Ammon's horn (tissue), 1 donor: ENCODE measurements around the gene GOLGA5.
"Not testable (repeated sequence)": the region's sequence is repeated elsewhere in the genome, so short reads cannot be mapped to it uniquely, and the experiment has no call there.

Source experiments
- DNase-seq: peaks from one replicate; pipeline ENCODE4 v3.0.0-alpha.2; 2016; ENCODE audit warnings: low spot score

Gene GOLGA5

DNA sequence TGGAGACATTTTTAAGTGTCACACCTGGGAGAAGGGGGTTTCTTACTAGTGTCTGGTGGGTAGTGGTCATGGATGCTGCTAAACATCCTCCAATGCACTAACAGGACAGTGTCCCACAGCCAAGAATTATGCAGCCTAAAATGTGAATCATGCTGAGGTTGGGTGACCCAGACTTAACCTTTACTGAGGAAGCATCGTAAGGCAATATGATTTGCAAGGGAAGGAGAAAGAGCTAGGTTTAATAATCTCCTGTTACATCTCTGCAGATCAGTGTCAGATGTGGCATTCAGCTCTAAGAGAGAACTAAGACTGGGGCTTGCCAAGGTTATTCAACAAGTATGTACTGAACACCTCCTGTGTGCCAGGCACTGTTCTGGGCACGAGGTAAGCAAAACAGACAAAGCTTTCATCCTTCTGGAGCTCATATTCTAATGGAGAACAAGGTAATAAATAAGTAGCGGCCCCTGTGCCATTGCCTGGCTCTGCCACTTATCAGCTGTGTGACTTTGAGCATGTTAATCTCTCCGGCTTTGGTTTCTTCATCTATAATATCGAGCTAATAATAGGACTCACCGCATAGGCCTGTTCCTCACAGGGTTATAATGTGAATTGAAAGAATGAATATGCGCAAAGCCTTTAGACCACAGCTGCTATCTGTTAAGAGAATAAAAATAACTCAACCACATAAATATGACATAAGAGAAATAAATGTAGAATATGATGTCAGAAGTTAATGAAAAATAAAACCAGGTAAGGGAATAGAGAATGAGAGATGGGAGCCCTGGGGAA is 13.5 kb upstream of the GOLGA5 start:
- no peak for DNase-seq

DNA sequence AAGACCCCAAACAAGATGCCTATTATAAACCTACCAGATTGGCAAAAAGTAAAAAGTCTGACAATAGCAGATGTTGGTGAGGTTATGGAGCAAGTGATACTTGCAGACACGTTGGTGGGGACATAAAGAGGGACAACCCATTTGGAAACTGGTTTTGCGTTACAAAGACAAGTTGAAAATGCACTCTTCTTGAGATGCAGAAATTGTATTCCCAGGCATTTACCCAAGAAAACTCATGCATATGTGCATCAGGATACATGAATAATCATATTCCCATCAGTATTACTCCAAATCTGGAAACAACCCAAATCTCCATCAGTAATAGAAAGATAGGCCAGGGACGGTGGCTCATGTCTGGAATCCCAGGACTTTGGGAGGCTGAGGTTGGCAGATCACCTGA is 12.8 kb upstream of the GOLGA5 start:
- no peak for DNase-seq

DNA sequence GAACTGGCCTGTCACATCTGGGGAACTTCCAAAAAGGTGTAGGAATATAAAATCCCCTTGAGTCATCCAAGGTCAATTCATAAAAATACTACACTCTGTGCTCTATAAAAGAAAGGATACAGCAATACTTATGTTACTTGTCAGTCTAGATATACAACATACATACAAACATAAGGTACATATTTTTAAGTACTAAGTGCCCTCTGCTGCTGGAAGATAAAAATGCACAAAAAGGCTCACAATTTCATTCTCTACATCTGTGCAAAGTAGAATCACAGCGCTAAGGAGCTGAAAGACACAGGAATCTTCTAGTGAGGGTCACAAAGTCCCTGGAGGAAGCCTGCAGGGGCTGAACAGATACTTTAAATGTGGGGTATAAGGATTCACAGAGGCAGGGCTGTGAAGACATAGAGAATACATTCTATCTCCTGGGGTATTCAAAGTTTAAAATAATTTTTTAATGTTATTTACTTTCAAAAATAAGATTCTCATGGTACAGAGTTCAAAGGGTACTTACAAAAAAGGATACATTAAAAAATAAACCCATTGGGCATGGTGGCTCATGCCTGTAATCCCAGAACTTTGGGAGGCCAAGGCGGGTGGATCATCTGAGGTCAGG is 10.2 kb upstream of the GOLGA5 start:
- peak; percentile 62 for DNase-seq

DNA sequence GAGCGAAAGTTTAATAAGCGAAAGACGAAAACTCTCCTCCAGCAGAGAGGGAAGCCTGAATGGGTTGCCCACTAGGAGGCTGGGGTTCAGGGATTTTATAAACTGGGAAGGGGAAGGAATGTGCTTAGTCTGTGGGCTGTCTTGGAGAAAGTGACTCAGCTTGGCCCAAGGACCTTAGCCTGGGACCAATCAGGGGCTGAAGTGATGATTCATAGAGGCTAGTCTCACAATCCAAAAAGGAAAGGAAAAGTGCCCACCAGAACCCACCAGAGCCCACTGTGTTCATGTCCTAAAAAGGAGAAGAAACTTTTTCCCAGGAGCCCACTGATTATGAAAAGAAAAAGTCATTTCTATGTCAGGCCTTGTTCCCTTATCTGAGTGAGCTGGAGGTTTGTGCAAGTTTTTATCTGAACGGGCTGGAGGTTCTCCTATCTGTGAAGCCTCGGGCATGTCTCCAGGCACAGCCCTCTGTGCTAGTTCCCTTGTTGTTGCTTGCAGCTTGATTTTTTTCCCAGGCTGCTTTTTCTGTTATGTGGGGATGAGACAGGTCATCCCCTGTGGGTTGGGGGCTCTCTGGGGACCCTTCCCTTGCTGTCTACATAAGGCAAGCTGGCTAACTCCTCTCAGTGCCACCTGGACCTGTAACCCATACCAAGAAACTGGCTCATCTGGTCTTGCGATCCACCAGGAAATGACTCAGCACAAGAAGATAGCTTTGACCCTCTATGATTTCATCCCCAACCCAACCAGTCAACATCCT is 8.3 kb upstream of the GOLGA5 start:
- no peak for DNase-seq

DNA sequence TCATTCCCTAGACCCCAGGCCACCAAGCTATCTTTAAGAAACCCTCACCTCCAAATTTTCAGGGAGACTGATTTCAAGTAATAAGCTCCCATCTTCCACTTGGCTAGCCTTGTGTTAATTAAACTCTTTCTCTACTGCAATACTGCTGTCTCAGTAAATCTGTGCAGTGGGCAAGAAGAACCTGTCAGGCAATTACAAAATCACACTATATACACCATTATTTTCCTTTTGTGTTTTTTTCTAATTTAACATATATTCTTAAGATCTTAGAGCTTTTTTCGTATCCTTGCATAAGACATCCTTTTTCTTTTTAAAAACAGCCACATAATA is 7.7 kb upstream of the GOLGA5 start:
- no peak for DNase-seq

DNA sequence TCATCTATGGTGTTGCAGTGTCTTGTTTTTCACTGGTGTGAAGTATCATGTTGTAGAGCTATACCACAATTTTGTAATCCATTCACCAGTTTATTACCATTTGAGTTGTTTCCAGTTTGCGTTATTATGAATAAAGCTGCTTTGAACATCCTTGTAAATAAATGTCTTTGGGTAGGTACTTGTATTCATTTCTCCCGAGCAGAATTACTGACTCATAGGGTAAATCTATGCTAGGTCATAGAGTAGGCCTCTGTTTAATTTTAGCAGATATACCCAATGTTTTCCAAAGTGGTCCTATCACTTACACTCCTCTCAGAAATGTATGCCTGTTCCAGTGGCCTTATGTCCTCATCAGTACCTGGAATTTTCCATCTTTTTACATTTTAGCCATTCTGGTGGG is 6.6 kb upstream of the GOLGA5 start:
- DNase-seq: no peak

DNA sequence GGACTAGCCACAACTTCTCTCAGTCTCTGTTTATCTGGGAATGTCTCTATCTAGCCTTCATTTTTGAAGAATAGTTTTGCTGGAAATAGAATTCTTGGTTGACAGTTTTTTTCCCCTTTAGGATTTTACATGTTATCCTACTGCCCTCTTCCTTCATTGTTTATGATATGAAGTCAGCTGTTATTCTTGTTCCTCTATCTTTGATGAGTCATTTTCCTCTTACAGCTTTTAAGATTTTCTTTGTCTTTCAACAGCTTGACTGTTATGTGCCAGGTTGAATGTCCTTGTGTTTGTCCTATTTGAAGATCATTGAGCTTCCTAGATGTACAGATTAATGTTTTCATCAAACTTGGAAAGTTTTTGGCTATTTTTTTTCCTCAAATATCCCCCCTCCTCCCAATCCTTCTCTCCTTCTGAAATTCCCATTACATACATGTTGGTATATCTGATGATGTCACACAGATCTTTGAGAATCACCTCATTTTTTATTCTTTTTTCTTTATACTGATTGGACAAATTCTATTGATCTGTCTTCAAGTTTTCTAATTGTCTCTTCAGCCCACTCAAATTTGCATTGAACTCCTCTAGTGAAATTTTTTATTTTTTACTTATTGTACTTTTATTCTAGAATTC is 4.5 kb upstream of the GOLGA5 start:
- no peak for DNase-seq

DNA sequence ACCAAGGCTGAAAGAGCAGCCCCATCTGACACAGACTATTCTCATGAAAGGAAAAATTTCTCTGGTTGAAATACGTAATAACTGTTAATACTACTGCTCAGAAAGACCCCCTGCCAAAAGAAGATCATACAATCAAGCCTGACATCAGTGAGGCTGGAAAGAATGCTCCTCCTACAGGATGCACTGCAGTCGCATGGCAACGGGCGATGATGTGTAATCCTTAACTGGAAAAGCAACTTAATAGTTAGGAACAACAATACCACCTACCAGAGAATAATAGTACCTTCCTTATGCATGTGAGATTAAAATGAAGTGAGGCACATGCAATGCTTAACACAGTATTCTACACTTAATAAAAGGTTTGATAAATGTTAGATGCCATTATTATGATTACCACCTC is 1.2 kb upstream of the GOLGA5 start:
- peak; percentile 24 for DNase-seq

DNA sequence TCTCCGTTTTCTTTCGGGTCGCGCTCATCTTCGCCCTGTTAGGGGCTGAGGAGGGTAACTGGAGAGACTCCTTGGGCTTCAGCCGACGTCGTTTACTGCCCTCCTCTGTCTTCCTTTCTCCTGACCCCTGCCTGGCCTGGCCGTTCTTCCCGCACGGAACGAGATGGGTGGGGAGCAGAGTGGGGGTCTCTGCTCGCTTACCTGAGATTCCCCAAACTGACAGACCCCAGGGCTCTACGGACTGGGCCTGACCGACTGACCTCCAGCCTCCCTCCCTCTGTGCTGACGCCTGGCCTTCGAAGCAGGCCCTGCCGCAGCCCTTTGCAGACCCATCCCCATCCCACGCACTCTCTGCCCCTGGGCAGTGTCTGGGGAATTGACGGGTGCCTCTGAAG is 439 bp downstream of the GOLGA5 start:
- peak; percentile 21 for DNase-seq

DNA sequence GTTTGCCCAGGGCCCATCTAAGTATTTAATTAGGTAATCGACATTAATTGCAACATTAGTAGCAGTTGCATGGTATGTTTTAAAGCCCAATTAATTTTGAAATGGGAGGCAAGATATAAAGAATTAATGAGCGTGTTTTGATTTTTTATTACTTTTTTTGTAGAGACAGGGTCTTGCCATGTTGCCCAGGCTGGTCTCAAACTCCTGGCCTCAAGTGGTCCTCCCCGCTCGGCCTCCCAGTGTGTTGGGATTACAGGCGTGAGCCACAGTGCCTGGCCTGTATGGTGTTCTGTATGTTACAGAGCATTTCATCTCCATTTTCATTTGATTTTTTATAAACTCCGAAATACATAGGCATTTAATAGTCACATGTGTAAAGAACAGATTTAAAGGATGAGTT is 856 bp downstream of the GOLGA5 start:
- DNase-seq: no peak

DNA sequence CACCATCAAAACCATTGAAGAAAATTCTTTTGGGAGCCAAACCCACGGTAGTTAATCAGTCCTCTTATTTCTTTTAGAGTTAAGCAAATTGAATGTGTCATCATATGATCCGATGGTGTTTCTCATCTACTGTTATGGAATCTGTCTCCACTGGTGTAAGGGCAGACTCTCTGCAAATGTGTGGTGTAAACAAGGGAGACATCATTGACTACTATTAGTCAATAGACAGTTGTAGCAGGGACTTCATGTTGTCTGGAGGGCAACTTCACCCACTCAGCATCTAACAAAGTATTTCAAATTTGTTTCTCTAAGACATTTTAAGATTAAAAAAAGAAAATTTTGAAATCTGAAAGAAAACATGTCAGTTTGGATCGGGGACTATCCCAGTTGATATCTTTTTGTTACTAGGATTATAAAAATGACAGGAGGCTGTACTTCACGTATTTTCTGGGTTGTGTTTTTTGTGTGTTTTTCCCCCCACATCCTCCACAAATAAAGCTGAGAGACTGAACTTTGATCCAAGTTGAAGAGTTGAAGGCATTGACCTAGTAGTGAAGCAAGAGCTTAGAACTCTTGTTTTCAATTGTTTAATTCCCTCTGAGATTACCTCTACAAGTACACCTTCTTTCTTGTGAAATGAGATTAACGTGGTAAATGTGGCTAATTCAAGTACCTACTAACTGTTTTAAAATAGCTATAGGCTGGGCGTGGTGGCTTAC is 4.0 kb downstream of the GOLGA5 start:
- no peak for DNase-seq

DNA sequence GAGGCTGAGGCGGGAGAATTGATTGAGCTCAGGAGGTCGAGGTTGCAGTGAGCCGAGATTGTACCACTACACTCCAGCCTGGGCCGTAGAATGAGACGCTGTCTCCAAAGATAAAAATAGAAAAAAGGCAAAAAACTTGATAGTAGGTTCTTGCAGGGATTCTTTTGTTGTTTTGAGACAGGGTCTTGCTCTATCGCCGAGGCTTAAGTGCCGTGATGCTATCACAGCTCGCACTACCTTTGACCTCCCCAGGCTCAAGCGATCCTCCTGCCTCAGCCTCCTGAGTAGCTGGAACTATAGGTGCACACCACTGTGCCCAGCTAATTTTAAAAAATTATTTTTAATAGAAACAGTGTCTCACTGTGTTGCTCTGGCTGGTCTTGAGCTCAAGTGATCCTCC is 4.7 kb downstream of the GOLGA5 start:
- no peak for DNase-seq

DNA sequence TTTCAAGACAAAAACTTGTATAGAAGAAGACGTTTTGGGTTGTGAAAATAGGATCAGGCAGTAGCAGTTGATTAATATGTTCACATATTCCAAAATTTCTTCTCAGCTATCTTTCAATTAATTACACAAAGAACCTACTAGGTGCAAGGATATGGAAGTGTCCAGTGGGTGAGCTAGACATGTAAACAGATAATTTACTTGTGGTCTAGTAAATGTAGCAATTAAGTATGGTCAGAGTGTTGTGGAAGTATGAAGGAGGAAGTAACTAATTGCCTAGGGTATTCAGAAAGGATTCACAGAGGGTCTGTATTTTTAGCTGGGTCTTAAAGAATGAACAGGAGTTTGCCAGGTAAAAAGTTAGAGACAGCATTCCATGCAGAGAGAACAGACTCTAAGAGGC is 5.9 kb downstream of the GOLGA5 start:
- no peak for DNase-seq

DNA sequence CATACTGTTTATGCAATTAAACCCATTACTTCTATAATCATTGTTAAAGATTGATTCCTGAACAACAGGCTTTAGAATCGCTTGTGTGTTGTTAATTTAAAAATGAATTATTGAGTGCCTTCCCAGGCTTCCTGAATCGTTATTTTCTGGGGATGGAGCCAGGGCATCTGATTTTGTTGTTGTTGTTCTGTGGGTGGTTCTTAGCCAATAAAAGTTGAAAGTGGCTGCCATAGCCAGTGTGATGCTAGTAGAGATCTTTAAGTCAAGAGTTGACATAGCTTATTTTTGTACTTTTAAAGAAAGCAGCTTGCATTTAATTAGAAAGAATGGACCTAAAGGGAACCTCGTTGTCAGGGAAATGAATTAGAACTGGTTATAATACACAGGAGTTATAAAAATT is 6.4 kb downstream of the GOLGA5 start:
- DNase-seq: no peak

DNA sequence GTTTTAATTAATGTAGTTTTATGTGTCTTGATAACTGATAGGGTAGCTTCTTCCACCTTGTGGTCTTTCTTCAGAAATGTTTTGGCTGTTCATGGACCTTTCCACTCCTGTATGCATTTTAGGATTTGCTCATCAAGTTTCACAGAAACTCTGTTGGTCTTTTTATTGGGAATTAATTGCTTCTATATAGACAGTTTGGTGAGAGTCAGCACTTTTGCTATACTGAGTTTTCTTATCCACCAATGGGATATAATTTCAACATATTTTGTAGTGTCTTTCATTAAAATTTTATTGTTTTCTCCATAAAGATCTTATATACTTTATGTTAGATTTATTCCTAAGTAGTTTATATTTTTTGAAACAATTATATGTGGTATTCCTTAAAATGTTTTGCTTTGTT is 7.8 kb downstream of the GOLGA5 start:
- no peak for DNase-seq

DNA sequence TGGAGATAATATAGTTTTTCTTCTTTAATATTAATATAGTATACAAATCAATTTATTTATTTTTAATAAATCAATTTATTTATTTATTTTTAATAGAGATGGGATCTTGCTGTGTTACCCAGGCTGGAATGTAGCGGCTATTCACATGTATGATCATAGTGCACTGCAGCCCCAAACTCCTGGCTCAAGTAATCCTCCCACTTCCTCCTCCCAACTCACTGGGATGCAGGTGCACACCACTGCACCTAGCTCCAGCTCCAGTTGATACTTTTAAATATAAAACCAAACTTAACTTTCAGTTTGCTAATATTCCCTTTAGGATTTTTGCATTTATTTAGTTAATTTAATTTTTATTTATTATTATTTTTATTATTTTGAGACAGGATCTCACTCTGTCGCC is 8.6 kb downstream of the GOLGA5 start:
- DNase-seq: no peak

DNA sequence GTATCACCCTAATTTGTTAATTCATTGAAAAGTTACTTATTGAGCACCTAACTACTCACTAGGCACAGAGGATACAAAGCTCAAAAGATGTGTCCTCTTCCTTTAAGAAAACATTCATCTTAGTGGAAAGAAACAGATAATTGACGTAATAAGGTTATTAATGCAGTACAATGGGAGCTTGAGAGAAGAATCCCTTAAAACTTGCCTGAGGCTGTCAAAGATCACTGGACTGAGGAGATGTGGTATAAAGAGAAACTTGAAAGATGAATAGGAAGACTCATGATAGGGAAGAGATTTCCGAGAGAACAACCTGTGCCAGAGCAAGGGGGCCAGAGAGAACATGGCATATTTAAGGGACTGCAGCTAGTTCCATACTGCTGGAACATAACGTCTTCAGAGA is 19.1 kb downstream of the GOLGA5 start:
- no peak for DNase-seq

DNA sequence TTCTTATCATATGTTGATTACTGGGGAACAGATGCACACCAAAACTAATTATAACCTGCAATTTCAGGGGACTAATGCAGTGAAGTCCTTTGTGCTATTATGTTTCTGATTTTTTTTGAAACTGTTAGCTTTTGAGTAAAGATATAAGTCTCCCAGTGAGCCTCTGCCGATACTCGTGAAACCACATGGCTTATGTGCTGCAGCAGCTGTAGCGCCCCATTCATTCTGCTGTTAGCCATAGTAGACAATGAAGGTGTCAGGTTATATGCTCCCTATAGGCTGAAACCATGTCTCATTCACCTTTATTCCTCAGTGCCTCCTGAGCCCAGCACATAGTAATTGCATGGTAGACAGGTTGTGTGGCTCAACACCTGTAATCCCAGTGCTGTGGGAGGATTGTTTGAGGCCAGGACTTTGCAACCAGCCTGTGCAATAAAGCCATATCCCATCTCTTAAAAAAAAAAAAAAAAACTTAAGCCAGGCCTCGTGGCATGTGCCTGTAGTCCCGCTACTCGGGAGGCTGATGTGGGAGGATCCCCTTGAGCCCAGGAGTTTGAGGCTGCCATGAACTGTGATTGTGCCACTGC is 25.0 kb downstream of the GOLGA5 start:
- DNase-seq: no peak

DNA sequence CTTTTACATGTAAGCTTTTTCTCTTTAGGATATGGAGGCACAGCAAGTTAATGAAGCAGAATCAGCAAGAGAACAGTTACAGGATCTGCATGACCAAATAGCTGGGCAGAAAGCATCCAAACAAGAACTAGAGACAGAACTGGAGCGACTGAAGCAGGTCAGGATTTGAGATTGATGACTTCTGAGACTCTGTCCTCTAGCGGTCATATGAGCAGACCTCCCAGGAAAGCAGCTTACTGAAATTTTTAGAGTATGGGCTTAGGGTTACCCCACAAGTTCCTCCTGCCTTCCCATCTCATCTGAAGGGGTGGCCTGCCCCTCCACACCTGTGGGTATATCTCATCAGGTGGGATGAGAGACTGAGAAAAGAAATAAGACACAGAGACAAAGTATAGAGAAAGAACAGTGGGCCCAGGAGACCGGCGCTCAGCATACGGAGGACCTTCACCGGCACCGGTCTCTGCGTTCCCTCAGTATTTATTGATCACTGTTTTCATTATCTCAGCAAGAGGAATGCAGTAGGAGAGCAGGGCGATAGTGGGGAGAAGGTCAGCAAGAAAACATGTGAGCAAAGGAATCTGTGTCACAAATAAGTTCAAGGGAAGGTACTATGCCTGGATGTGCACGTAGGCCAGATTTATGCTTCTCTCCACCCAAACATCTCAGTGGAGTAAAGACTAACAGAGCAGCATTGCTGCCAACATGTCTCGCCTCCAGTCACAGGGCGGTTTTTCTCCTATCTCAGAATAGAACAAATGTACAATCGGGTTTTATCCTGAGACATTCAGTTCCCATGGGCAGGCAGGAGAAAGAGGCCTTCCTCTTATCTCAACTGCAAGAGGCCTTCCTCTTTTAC is 25.8 kb downstream of the GOLGA5 start:
- DNase-seq: not testable (repeated sequence)

DNA sequence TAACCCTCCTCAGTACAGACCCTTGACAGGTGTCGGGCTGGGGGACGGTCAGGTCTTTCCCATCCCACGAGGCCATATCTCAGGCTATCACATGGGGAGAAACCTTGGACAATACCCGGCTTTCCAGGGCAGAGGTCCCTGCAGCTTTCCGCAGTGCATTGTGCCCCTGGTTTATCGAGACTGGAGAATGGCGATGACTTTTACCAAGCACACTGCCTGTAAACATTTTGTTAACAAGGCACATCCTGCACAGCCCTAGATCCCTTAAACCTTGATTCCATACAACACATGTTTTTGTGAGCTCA is 26.4 kb downstream of the GOLGA5 start:
- DNase-seq: not testable (repeated sequence)

DNA sequence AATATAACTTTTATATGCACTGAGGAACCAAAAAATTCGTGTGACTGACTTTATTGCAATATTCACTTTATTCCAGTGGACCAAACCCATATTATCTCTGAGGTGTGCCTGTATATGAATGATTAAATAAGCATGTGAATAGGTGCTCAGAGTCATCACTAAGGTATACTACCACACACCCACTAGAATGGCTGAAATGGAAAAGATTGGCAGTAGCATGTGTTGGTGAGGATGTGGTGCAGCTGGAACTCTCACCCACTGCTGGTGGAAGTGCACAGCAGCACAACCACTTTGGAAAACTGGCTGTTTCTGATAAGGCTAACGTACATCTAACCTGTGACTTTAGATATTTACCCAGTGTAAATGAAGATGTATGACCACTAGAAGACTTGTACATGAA is 36.8 kb downstream of the GOLGA5 start:
- no peak for DNase-seq
